ENCODE results near the gene ELP4.

The ELP4 gene

DNA sequence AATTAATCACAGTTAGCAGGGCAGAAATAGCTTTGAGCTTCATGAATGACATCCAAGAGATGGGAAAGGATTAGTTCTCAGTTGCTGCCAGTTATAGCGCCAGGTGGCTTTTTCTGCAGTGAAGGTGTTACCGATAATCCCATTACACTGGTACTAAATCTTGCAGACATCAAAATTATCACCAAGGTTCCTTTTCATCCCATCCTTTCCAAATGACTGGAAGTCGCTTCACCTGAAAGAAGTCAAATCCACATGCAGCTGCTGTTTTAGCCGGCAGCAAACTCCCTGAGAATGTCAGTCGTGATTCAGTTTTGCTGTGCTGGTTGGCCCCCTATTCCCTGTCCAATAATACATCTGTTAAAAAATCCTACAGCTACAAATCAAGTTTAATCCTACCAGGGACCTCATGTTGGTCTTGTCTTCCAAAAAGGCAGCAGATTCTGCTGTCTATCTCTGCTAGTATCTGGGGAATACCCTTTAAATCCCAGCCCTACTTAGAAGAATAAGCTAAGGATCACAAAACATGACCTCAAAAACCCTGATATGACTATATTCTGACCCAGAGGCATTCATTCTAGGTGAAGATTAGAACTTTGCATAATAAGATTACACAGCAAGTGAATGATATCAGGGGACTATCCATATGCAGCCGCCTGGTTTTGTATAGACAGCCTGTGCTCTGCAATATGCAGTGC, 31.9 kb upstream of the ELP4 start (continued):
- no peak for TF ChIP-seq ZSCAN5A (tag by site-specific recombination; IDR thresholded peaks at IDR 0.05)
- TF ChIP-seq ZNF658 (tag by site-specific recombination; IDR thresholded peaks at IDR 0.05), result no peak
- TF ChIP-seq KLF7 (tag by site-specific recombination; IDR thresholded peaks at IDR 0.05; ENCODE audit: borderline replicate concordance), result no peak
- TF ChIP-seq ZNF362 (tag by site-specific recombination; IDR thresholded peaks at IDR 0.05), result no peak
- no peak for TF ChIP-seq ZNF248 (tag by site-specific recombination; IDR thresholded peaks at IDR 0.05)
- TF ChIP-seq ZBTB11 (tag by site-specific recombination; conservative IDR thresholded peaks at IDR 0.05; ENCODE audit: low read depth), result no peak
- TF ChIP-seq ZNF747 (tag by site-specific recombination; IDR thresholded peaks at IDR 0.05), result no peak
- no peak for TF ChIP-seq ZNF510 (tag by site-specific recombination; IDR thresholded peaks at IDR 0.05; ENCODE audit: insufficient replicate concordance)
- TF ChIP-seq, protein P1, sequence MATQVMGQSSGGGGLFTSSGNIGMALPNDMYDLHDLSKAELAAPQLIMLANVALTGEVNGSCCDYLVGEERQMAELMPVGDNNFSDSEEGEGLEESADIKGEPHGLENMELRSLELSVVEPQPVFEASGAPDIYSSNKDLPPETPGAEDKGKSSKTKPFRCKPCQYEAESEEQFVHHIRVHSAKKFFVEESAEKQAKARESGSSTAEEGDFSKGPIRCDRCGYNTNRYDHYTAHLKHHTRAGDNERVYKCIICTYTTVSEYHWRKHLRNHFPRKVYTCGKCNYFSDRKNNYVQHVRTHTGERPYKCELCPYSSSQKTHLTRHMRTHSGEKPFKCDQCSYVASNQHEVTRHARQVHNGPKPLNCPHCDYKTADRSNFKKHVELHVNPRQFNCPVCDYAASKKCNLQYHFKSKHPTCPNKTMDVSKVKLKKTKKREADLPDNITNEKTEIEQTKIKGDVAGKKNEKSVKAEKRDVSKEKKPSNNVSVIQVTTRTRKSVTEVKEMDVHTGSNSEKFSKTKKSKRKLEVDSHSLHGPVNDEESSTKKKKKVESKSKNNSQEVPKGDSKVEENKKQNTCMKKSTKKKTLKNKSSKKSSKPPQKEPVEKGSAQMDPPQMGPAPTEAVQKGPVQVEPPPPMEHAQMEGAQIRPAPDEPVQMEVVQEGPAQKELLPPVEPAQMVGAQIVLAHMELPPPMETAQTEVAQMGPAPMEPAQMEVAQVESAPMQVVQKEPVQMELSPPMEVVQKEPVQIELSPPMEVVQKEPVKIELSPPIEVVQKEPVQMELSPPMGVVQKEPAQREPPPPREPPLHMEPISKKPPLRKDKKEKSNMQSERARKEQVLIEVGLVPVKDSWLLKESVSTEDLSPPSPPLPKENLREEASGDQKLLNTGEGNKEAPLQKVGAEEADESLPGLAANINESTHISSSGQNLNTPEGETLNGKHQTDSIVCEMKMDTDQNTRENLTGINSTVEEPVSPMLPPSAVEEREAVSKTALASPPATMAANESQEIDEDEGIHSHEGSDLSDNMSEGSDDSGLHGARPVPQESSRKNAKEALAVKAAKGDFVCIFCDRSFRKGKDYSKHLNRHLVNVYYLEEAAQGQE (tag by site-specific recombination; IDR thresholded peaks at IDR 0.05), result no peak
- TF ChIP-seq ZNF16 (tag by site-specific recombination; IDR thresholded peaks at IDR 0.05; ENCODE audit: low read depth), result no peak

- TF ChIP-seq ZNF133 (tag by site-specific recombination; IDR thresholded peaks at IDR 0.05) (no peak), ZSCAN23 (tag by site-specific recombination; IDR thresholded peaks at IDR 0.05) (no peak), KLF16 (tag by site-specific recombination; IDR thresholded peaks at IDR 0.05) (no peak), ZNF549 (tag by site-specific recombination; IDR thresholded peaks at IDR 0.05) (no peak)
- no peak overlapping the region for H3K27ac ChIP-seq (ENCODE audit: extremely low read depth, low read depth, low read length)
- H3K4me3 ChIP-seq (ENCODE audit: low read depth, low read length), result no peak overlapping the region
- no peaks in the 10 kb centered on the region for H3K4me1 ChIP-seq (ENCODE audit: control insufficient read depth, insufficient read depth, low read length)
- H3K9me3 ChIP-seq (ENCODE audit: control insufficient read depth, insufficient read depth, low read depth, low read length), result no peaks in the 10 kb centered on the region
- CTCF ChIA-PET, result no interaction called here
- no peaks in the 10 kb centered on the region for H3K36me3 ChIP-seq (ENCODE audit: control insufficient read depth in 2 of 2, insufficient read depth in 1 of 2, low read length in 2 of 2)
- POLR2A ChIA-PET, result interaction anchor here (1.4 kb wide), 1 partner anchor 10 kb away, joined by 3 read pairs; no protein-coding TSS in a partner anchor
Measured at GRCh38 chr11:31478223-31478590, 31.4 kb upstream of the ELP4 start.

Measured in HEK293 (cell line).